ENCODE data around the gene TMEM253. TPM values are rescaled to one million over a fixed set of nuclear protein-coding genes. Genes with fewer than 3 reads are reported as not detected.

TMEM253 gene
- total and polyA plus RNA-seq, 5 experiments from 2014 or later = not detected

GRCh38 chr14:21103710-21104447, 3.0 kb downstream of the TMEM253 start:
- peak overlapping the region; percentile 65 to 95 (median 90) for H3K4me3 Mint-ChIP-seq
- no peaks in the 10 kb centered on the region for H3K36me3 Mint-ChIP-seq
- peak overlapping the region; percentile 85 to 98 (median 92) for H3K27ac Mint-ChIP-seq
- peaks cover 11 to 33% (median 26%) of the 10 kb centered on the region in 4 donors for H3K4me1 Mint-ChIP-seq
- ATAC-seq (peak; percentile 84), DNase-seq (peak; percentile 82 to 97 (median 93))
- H3K9me3 Mint-ChIP-seq = no peaks in the 10 kb centered on the region
- POLR2A ChIA-PET = interaction anchor here (0.7 to 3.7 kb wide), 13 partner anchors 10 to 91 kb away, joined by 3 to 66 read pairs (median 8); partner anchors contain the start of genes ARHGEF40 and NDRG2
- peaks cover 0 to 2% (median 0%) of the 10 kb centered on the region in 5 donors for H3K27me3 Mint-ChIP-seq

GRCh38 chr14:21104448-21105060, 3.7 kb downstream of the TMEM253 start:
- H3K27ac Mint-ChIP-seq = peak overlapping the region; percentile 85 to 98 (median 92)
- H3K9me3 Mint-ChIP-seq = no peaks in the 10 kb centered on the region
- H3K36me3 Mint-ChIP-seq = no peaks in the 10 kb centered on the region
- H3K4me1 Mint-ChIP-seq = peaks cover 10 to 26% (median 20%) of the 10 kb centered on the region in 4 donors
- peak; percentile 51 to 58 for ATAC-seq
- peak; percentile 49 to 82 (median 64) for DNase-seq
- H3K27me3 Mint-ChIP-seq = peaks cover 0 to 2% (median 0%) of the 10 kb centered on the region in 5 donors
- H3K4me3 Mint-ChIP-seq = peak overlapping the region; percentile 65 to 95 (median 90)
- POLR2A ChIA-PET = interaction anchor here (0.6 to 3.7 kb wide), 12 partner anchors 11 to 91 kb away, joined by 3 to 66 read pairs (median 9); partner anchors contain the start of genes ARHGEF40 and NDRG2

DNA sequence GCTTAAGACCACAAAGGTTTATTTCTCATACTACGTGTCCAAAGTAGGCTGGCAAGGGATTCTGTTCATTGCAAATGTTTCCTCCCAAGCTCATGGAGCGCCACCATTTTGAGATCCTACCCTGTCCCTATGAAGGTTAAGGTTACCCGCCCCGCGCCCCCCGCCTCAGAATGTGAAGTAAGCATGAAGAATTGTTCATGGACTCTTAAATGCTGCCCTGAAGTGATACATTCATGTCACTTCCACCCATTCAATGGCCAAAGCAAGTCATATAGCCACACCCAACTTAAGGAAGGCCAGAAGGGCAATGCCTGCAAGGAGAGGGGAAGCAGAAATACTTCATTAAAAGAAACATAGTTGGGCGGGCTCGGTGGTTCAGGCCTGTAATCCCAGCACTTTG, 4.2 kb downstream of the TMEM253 start:
- POLR2A ChIA-PET = interaction anchor here (0.6 to 3.7 kb wide), 9 partner anchors 11 to 90 kb away, joined by 3 to 66 read pairs (median 12); partner anchors contain the start of genes ARHGEF40 and NDRG2
- Mint-ChIP-seq H3K4me1 (peaks cover 10 to 25% (median 19%) of the 10 kb centered on the region in 4 donors), H3K9me3 (no peaks in the 10 kb centered on the region), H3K36me3 (no peaks in the 10 kb centered on the region), H3K27ac (peak overlapping the region in 6 of 10 donors; percentile 55 to 98 (median 92)), H3K27me3 (peaks cover 0 to 2% (median 0%) of the 10 kb centered on the region in 5 donors), H3K4me3 (peak overlapping the region in 3 of 10 donors; percentile 65 to 88 (median 87))
- ATAC-seq (no peak), DNase-seq (no peak)

DNA sequence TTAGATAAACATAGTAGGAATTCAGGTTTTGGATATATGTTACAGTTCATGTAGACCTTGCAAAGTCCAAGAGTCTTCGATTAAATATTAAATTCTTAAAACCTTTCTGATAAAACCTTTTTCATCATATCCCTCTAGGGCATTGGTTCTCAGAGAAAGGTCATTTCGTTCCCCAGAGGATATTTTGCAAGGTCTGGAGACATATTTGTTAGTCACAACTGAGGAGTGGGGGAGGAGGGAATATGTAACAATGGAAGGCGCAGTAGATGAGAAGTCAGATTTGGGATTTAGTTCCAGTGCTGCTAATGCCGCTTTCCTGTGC, 5.3 kb downstream of the TMEM253 start:
- Mint-ChIP-seq H3K27ac (peak overlapping the region in 1 of 10 donors; percentile 21), H3K9me3 (no peaks in the 10 kb centered on the region), H3K4me3 (peak overlapping the region in 1 of 10 donors; percentile 15), H3K4me1 (peaks cover 10 to 25% (median 19%) of the 10 kb centered on the region in 4 donors), H3K36me3 (no peaks in the 10 kb centered on the region), H3K27me3 (no peaks in the 10 kb centered on the region)
- POLR2A ChIA-PET = interaction anchor here (1.6 to 3.7 kb wide), 3 partner anchors 12 to 91 kb away, joined by 8 to 66 read pairs (median 15); partner anchors contain the start of gene ARHGEF40
- DNase-seq (no peak), ATAC-seq (no peak)

GRCh38 chr14:21106498-21107282, 5.8 kb downstream of the TMEM253 start:
- Mint-ChIP-seq H3K27me3 (no peaks in the 10 kb centered on the region), H3K27ac (peak overlapping the region in 8 of 10 donors; percentile 16 to 80 (median 44)), H3K4me3 (peak overlapping the region in 8 of 10 donors; percentile 12 to 71 (median 36)), H3K36me3 (no peaks in the 10 kb centered on the region), H3K4me1 (peaks cover 10 to 25% (median 19%) of the 10 kb centered on the region in 4 donors), H3K9me3 (no peaks in the 10 kb centered on the region)
- ATAC-seq = no peak
- DNase-seq = peak; percentile 64 to 83 (median 74)
- POLR2A ChIA-PET = no interaction called here

- DNase-seq = no peak
- ATAC-seq = no peak
- Mint-ChIP-seq H3K27ac (peak overlapping the region in 2 of 10 donors; percentile 16 to 49), H3K36me3 (no peaks in the 10 kb centered on the region), H3K4me3 (no peak overlapping the region), H3K27me3 (no peaks in the 10 kb centered on the region), H3K9me3 (no peaks in the 10 kb centered on the region), H3K4me1 (peaks cover 10 to 24% (median 17%) of the 10 kb centered on the region in 4 donors)
- POLR2A ChIA-PET = no interaction called here
Observed at GRCh38 chr14:21107283-21107800, 6.5 kb downstream of the TMEM253 start.

DNA sequence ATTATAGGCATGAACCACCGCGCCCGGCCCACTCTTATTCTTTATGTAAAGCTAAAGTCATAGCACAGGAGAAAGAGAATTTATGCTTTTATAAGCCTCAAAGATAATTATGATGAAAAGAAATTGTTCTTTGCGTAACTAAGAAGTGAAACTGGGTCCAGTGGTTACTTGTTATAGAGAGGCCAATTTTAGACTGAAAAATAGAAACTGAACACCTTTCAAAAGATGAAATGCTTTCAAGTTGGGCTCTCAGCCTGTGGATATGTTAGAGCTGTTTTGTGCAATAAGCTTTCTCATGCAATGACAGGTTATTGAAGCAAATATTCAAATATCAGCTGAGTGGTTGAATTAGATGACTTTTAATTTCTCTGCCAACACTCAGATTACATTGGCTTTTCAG, 7.9 kb downstream of the TMEM253 start:
- no peaks in the 10 kb centered on the region for H3K36me3 Mint-ChIP-seq
- POLR2A ChIA-PET = interaction anchor here (1.1 kb wide), 1 partner anchor 94 kb away, joined by 3 read pairs; no protein-coding TSS in a partner anchor
- H3K4me3 Mint-ChIP-seq = no peak overlapping the region
- H3K4me1 Mint-ChIP-seq = peaks cover 7 to 13% (median 11%) of the 10 kb centered on the region in 4 donors
- DNase-seq = no peak
- H3K27ac Mint-ChIP-seq = peak overlapping the region in 1 of 10 donors; percentile 46
- H3K9me3 Mint-ChIP-seq = no peaks in the 10 kb centered on the region
- ATAC-seq = no peak
- H3K27me3 Mint-ChIP-seq = no peaks in the 10 kb centered on the region

GRCh38 chr14:21109377-21110138, 8.7 kb downstream of the TMEM253 start:
- Mint-ChIP-seq H3K27ac (peak overlapping the region in 1 of 10 donors; percentile 15), H3K27me3 (no peaks in the 10 kb centered on the region), H3K4me1 (peaks cover 6 to 11% (median 9%) of the 10 kb centered on the region in 4 donors), H3K4me3 (no peak overlapping the region), H3K36me3 (no peaks in the 10 kb centered on the region), H3K9me3 (no peaks in the 10 kb centered on the region)
- POLR2A ChIA-PET = interaction anchor here (1.1 kb wide), 1 partner anchor 95 kb away, joined by 3 read pairs; no protein-coding TSS in a partner anchor
- DNase-seq (no peak), ATAC-seq (no peak)

DNA sequence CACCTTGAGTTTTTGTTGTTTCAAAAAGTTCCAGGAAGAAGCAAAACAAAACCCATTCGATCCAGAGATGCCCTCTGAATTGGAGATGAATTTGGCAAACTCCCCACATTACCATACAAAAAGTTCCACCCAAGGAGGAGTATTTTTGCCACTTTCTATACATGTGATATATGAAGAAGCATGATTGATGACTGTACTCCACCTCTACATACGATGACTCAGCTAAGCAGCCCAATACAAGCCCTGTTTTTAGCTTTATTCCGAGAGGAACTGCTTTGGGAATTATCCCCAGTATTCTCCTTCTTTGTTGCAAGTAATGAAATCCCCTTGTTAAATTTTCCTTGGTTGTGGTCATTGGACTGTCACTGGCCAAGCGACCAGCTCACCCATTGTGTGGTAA, 11.4 kb downstream of the TMEM253 start:
- no peak overlapping the region for H3K4me3 Mint-ChIP-seq
- no peaks in the 10 kb centered on the region for H3K36me3 Mint-ChIP-seq
- H3K9me3 Mint-ChIP-seq = no peaks in the 10 kb centered on the region
- peaks cover 0 to 2% (median 0%) of the 10 kb centered on the region in 5 donors for H3K27me3 Mint-ChIP-seq
- DNase-seq (no peak), ATAC-seq (no peak)
- no peak overlapping the region for H3K27ac Mint-ChIP-seq
- no peaks in the 10 kb centered on the region for H3K4me1 Mint-ChIP-seq
- POLR2A ChIA-PET = no interaction called here

GRCh38 chr14:21113369-21113768, 12.5 kb downstream of the TMEM253 start:
- no peaks in the 10 kb centered on the region for H3K4me1 Mint-ChIP-seq
- H3K9me3 Mint-ChIP-seq = no peaks in the 10 kb centered on the region
- H3K36me3 Mint-ChIP-seq = no peaks in the 10 kb centered on the region
- peak overlapping the region in 1 of 10 donors; percentile 7 for H3K27ac Mint-ChIP-seq
- ATAC-seq = no peak
- H3K27me3 Mint-ChIP-seq = peaks cover 0 to 6% (median 0%) of the 10 kb centered on the region in 5 donors
- POLR2A ChIA-PET = no interaction called here
- no peak for DNase-seq
- no peak overlapping the region for H3K4me3 Mint-ChIP-seq

GRCh38 chr14:21118933-21119332, 18.1 kb downstream of the TMEM253 start:
- H3K27me3 Mint-ChIP-seq = peaks cover 5 to 21% (median 11%) of the 10 kb centered on the region in 5 donors
- no peak for ATAC-seq
- POLR2A ChIA-PET = no interaction called here
- peaks cover 0 to 4% (median 0%) of the 10 kb centered on the region in 9 donors for H3K9me3 Mint-ChIP-seq
- no peak overlapping the region for H3K27ac Mint-ChIP-seq
- no peak for DNase-seq
- H3K4me1 Mint-ChIP-seq = no peaks in the 10 kb centered on the region
- no peaks in the 10 kb centered on the region for H3K36me3 Mint-ChIP-seq
- H3K4me3 Mint-ChIP-seq = no peak overlapping the region
